Stomach (tissue), 9 donors: ENCODE measurements around the gene C11orf21. TPM values are rescaled to one million over a fixed set of nuclear protein-coding genes. Genes with fewer than 3 reads are reported as not detected.

ENCODE experiments used
- DNase-seq, 2 donors: peaks; one replicate each; pipeline versions ENCODE4 v3.0.0 to v3.0.0-alpha.2; 2013 to 2019
- H3K27ac ChIP-seq, 5 donors: fragments of 200-600 bp in 4 of 5; sonication (generic) in 4 of 5; one replicate each; pipeline ENCODE4 v1.5.1; 2013 to 2019; ENCODE audit warnings: mild to moderate bottlenecking in 1 of 5, moderate library complexity in 1 of 5
- H3K27me3 ChIP-seq, 3 donors: fragments of 200-600 bp; sonication (generic); one replicate each; pipeline ENCODE4 v1.5.1; 2017 to 2019; ENCODE audit warnings: mixed run types in 1 of 3
- H3K36me3 ChIP-seq, 4 donors: fragments of 200-600 bp; sonication (generic); 1 replicate in 3 of 4; 2 replicates in 1 of 4; pipeline ENCODE4 v1.5.1; 2016 to 2019
- H3K4me1 ChIP-seq, 4 donors: fragments of 200-600 bp; sonication (generic); one replicate each; pipeline ENCODE4 v1.5.1; 2016 to 2019
- H3K4me3 ChIP-seq, 4 donors: fragments of 200-600 bp; sonication (generic) in 3 of 4; one replicate each; pipeline ENCODE4 v1.5.1; 2016 to 2019; ENCODE audit warnings: mild to moderate bottlenecking in 1 of 4
- H3K9me3 ChIP-seq, 4 donors: fragments of 200-600 bp; sonication (generic); one replicate each; pipeline ENCODE4 v1.5.1; 2016 to 2019
- EP300 ChIP-seq: sonication (generic); formaldehyde crosslinking; IDR thresholded peaks from one replicate; pipeline ENCODE4 v1.6.1; 2017; ENCODE audit warnings: antibody characterized with exemption
- POLR2A ChIP-seq, 4 donors: fragments of 450-650 bp; IDR thresholded peaks; one replicate each; pipeline ENCODE4 v1.6.1; 2016; ENCODE audit warnings: antibody characterized with exemption in 4 of 4, control low read depth in 2 of 4, mild to moderate bottlenecking in 1 of 4, moderate library complexity in 1 of 4
- POLR2AphosphoS5 ChIP-seq, 3 donors: sonication (generic); formaldehyde crosslinking; IDR thresholded peaks; one replicate each; pipeline ENCODE4 v1.6.1; 2016; ENCODE audit warnings: antibody characterized with exemption in 3 of 3
- WGBS, 5 donors: extraction: QIAGEN DNeasy Blood & Tissue Kit in 3 of 5; methylation state at CpG; one replicate each; pipeline versions ENCODE4 v1.1.5 to v1.1.7; 2013 to 2018; 5-methylcytosine and 5-hydroxymethylcytosine counted together
- intact Hi-C: fragments of 100-400 bp; cut with DNase I; formaldehyde crosslinking; loops from one replicate; pipeline ENCODE4 v1.15.1; 2023; ENCODE audit warnings: low total_unique reads
- polyA plus RNA-seq, 3 donors: library from polyadenylated mRNA; stranded (reverse); fragments of 200-250 nt; gene quantifications; one replicate each; pipeline ENCODE4 v1.2.3, GENCODE V29; 2013
- small RNA-seq, 4 donors: library from RNA; depleted of rRNA; stranded (forward); fragments of <200 nt; gene quantifications; one replicate each; pipeline ENCODE3, GENCODE V24; 2016
- total RNA-seq, 5 donors: library from RNA; depleted of rRNA; stranded (reverse); fragments of >200 nt; gene quantifications; one replicate each; pipeline versions ENCODE4 v1.1.0 to v1.2.3, GENCODE V29; 2014 to 2016
- TF ChIP-seq, protein P1 (sequence below), 7 experiments: fragments of 450-650 bp in 4 of 7; fragments of 200-600 bp in 3 of 7; sonication (generic) in 3 of 7; IDR thresholded peaks; one replicate each; pipeline ENCODE4 v1.5.1; 2016 to 2019; ENCODE audit warnings: antibody characterized with exemption in 7 of 7, control low read depth in 2 of 7, mild to moderate bottlenecking in 1 of 7
- donor health status: healthy with polysubstance abuse.
- donor health status: Bipolar disorder and iron deficiency.
- donor health status: healthy.

C11orf21 gene
- total and polyA plus RNA-seq, 8 donors = 0.61 to 1.8 (median 0.82) TPM; not detected in 2

DNA sequence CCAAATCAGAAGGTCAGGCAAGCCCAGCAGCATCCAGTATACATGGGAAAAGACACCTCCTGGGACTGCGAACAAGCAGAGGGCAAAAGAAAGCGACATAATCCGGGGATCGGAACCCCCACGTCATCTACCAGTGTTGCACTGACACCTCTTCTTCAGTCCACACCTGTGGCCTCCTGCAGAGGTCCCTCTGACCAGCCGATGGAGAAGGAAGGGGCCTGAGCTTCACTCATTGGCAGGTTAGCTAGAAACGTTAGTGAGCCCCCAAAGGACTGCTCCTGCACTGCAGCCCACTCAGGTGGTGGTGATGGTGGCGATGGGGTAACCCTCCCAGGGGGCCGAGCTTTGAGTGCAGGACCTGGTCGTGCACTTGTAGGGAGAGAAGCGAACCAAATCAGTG is 53.5 kb downstream of the C11orf21 start:
- DNase-seq = no peak
- Histone ChIP-seq H3K27me3 (peaks cover 0 to 18% (median 0%) of the 10 kb centered on the region in 3 donors), H3K27ac (no peak overlapping the region), H3K4me3 (no peak overlapping the region), H3K9me3 (no peaks in the 10 kb centered on the region), H3K36me3 (no peaks in the 10 kb centered on the region), H3K4me1 (no peaks in the 10 kb centered on the region)
- TF ChIP-seq EP300 = no peak
- TF ChIP-seq POLR2A (IDR thresholded peaks at IDR 0.05) = no peak
- TF ChIP-seq, protein P1, sequence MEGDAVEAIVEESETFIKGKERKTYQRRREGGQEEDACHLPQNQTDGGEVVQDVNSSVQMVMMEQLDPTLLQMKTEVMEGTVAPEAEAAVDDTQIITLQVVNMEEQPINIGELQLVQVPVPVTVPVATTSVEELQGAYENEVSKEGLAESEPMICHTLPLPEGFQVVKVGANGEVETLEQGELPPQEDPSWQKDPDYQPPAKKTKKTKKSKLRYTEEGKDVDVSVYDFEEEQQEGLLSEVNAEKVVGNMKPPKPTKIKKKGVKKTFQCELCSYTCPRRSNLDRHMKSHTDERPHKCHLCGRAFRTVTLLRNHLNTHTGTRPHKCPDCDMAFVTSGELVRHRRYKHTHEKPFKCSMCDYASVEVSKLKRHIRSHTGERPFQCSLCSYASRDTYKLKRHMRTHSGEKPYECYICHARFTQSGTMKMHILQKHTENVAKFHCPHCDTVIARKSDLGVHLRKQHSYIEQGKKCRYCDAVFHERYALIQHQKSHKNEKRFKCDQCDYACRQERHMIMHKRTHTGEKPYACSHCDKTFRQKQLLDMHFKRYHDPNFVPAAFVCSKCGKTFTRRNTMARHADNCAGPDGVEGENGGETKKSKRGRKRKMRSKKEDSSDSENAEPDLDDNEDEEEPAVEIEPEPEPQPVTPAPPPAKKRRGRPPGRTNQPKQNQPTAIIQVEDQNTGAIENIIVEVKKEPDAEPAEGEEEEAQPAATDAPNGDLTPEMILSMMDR (IDR thresholded peaks at IDR 0.05) = no peak
- TF ChIP-seq POLR2AphosphoS5 (IDR thresholded peaks at IDR 0.05) = no peak
- intact Hi-C loops = no loop called here
- 85 to 93% (median 91%) methylated on average over 10 to 11 of the region's 11 CpGs for WGBS, 5 donors

- intact Hi-C loops = no loop called here
- Histone ChIP-seq H3K9me3 (peaks cover 0 to 5% (median 1%) of the 10 kb centered on the region in 4 donors), H3K27ac (no peak overlapping the region), H3K36me3 (no peaks in the 10 kb centered on the region), H3K4me3 (no peak overlapping the region), H3K4me1 (no peaks in the 10 kb centered on the region), H3K27me3 (peaks cover 0 to 18% (median 0%) of the 10 kb centered on the region in 3 donors)
- WGBS, 5 donors = 69 to 87% (median 83%) methylated on average over 7 of the region's 7 CpGs
- TF ChIP-seq, protein P1 (IDR thresholded peaks at IDR 0.05) = no peak
- no peak for TF ChIP-seq POLR2AphosphoS5 (IDR thresholded peaks at IDR 0.05)
- no peak for TF ChIP-seq EP300
- DNase-seq = no peak
These were observed 54.2 kb downstream of the C11orf21 start for GRCh38 chr11:2247496-2247895.

Small RNA genes lying within 50 kb of the gene (small RNA-seq; reads per million reads assigned to genes)
- gene RNU6-878P = 0 reads per million in 4 donors

Other genes starting within 250 kb of the C11orf21 start
- gene IGF2, start 162.5 kb downstream of the C11orf21 start, total RNA-seq = 100 to 1,000 TPM in 1 of 5 donors, 10 to 100 TPM in 3, 1 to 10 TPM in 1; 5.2 to 164 (median 29.2) TPM
- gene IGF2, start 162.5 kb downstream of the C11orf21 start, polyA plus RNA-seq = 1 to 10 TPM; 3.8 to 9.6 (median 5.2) TPM
- not detected for gene INS, start 140.7 kb downstream of the C11orf21 start, total RNA-seq
- 10 to 100 TPM in 1 of 3 donors, 1 to 10 TPM in 1, not detected in 1; 7.2 to 37.6 TPM for gene INS, start 140.7 kb downstream of the C11orf21 start, polyA plus RNA-seq
- not detected for gene TH, start 130.1 kb downstream of the C11orf21 start, total RNA-seq
- 1 to 10 TPM in 1 of 3 donors, under 1 TPM in 1, not detected in 1; 0.13 to 1.7 TPM for gene TH, start 130.1 kb downstream of the C11orf21 start, polyA plus RNA-seq
- 1 to 10 TPM in 1 of 5 donors, not detected in 4; 2.6 TPM for gene ASCL2, start 31.3 kb downstream of the C11orf21 start, total RNA-seq
- gene ASCL2, start 31.3 kb downstream of the C11orf21 start, polyA plus RNA-seq = 1 to 10 TPM in 2 of 3 donors, under 1 TPM in 1; 0.81 to 6.3 (median 1.8) TPM
- 1 to 10 TPM in 1 of 5 donors, not detected in 4; 1.5 TPM for gene TSPAN32, start 95 bp upstream of the C11orf21 start, total RNA-seq
- 1 to 10 TPM; 1.1 to 9.0 (median 3.1) TPM for gene TSPAN32, start 95 bp upstream of the C11orf21 start, polyA plus RNA-seq
- 100 to 1,000 TPM; 218 to 263 (median 227) TPM for gene CD81, start 75.4 kb upstream of the C11orf21 start, total RNA-seq
- 100 to 1,000 TPM in 2 of 3 donors, 10 to 100 TPM in 1; 95.0 to 327 (median 120) TPM for gene CD81, start 75.4 kb upstream of the C11orf21 start, polyA plus RNA-seq
- 100 to 1,000 TPM in 1 of 5 donors, 10 to 100 TPM in 3, 1 to 10 TPM in 1; 9.4 to 147 (median 44.2) TPM for gene TSSC4, start 98.8 kb upstream of the C11orf21 start, total RNA-seq
- gene TSSC4, start 98.8 kb upstream of the C11orf21 start, polyA plus RNA-seq = 10 to 100 TPM; 51.5 to 65.3 (median 54.9) TPM
- 10 to 100 TPM in 1 of 5 donors, under 1 TPM in 3, not detected in 1; 0.43 to 11.6 (median 0.50) TPM for gene TRPM5, start 142.6 kb upstream of the C11orf21 start, total RNA-seq
- gene TRPM5, start 142.6 kb upstream of the C11orf21 start, polyA plus RNA-seq = under 1 TPM; 0.15 to 0.61 (median 0.31) TPM
- gene KCNQ1, start 143.1 kb upstream of the C11orf21 start, total RNA-seq = 100 to 1,000 TPM in 1 of 5 donors, 10 to 100 TPM in 4; 12.1 to 155 (median 75.9) TPM
- 10 to 100 TPM; 29.3 to 55.8 (median 42.2) TPM for gene KCNQ1, start 143.1 kb upstream of the C11orf21 start, polyA plus RNA-seq